PC-9 (cell line): ENCODE results near the gene RNF114. TPM values are rescaled to one million over a fixed set of nuclear protein-coding genes. Genes with fewer than 3 reads are reported as not detected.
"Not testable (repeated sequence)": the region's sequence is repeated elsewhere in the genome, so short reads cannot be mapped to it uniquely, and the experiment has no call there.

Experiments
- BruUV-seq: library from RNA; stranded (reverse); fragments of 400-500 nt; replicated peaks from 2 replicates; lab custom pipeline; 2021; lab: Mats Ljungman, UMichigan
- CTCF ChIA-PET: fragments of 300-600 bp; sonication (Branson Sonifier 250); formaldehyde crosslinking; loops from one replicate; lab custom pipeline; 2022; ENCODE audit warnings: antibody characterized with exemption; lab: Charles Lee
- POLR2A ChIA-PET: fragments of 300-600 bp; sonication (Branson Sonifier 250); formaldehyde crosslinking; loops from one replicate; lab custom pipeline; 2022; ENCODE audit warnings: antibody characterized with exemption; ENCODE audit not compliant: unreplicated experiment; lab: Charles Lee
- DNase-seq, 2 experiments: peaks; one replicate each; pipeline versions ENCODE4 v3.0.0 to v3.0.0-alpha.2; 2015 to 2022; ENCODE audit warnings: mixed read lengths in 1 of 2
- H2AFZ ChIP-seq: fragments of 200-600 bp; sonication (generic); 2 replicates; pipeline ENCODE4 v1.8.1; 2017; ENCODE audit warnings: antibody characterized with exemption
- H3F3A ChIP-seq: fragments of 200-600 bp; sonication (generic); 2 replicates; pipeline ENCODE4 v1.8.1; 2017; ENCODE audit warnings: antibody characterized with exemption, mild to moderate bottlenecking, low read depth; ENCODE audit not compliant: insufficient read depth
- H3K27ac ChIP-seq: fragments of 200-600 bp; sonication (generic); 2 replicates; pipeline ENCODE4 v1.6.1; 2016; ENCODE audit warnings: mixed run types
- H3K27me3 ChIP-seq: fragments of 200-600 bp; sonication (generic); 2 replicates; pipeline ENCODE4 v1.6.1; 2016; ENCODE audit warnings: low read depth, mixed run types; ENCODE audit not compliant: insufficient read depth
- H3K36me3 ChIP-seq: fragments of 200-600 bp; sonication (generic); 2 replicates; pipeline ENCODE4 v1.6.1; 2016; ENCODE audit warnings: low read depth, mixed run types
- H3K4me1 ChIP-seq: fragments of 200-600 bp; sonication (generic); replicated peaks from 2 replicates; pipeline ENCODE4 v1.6.1; 2016; ENCODE audit warnings: mixed run types; ENCODE audit not compliant: insufficient read depth
- H3K4me2 ChIP-seq: fragments of 200-600 bp; sonication (generic); 2 replicates; pipeline ENCODE4 v1.6.1; 2017; ENCODE audit warnings: mixed run types
- H3K4me3 ChIP-seq: fragments of 200-600 bp; sonication (generic); 2 replicates; pipeline ENCODE4 v1.6.1; 2016; ENCODE audit warnings: mixed run types
- H3K79me2 ChIP-seq: fragments of 200-600 bp; sonication (generic); 2 replicates; pipeline ENCODE4 v1.6.1; 2017; ENCODE audit warnings: low read depth, mixed run types
- H3K9me2 ChIP-seq: fragments of 200-600 bp; sonication (generic); 2 replicates; pipeline ENCODE4 v1.8.1; 2017; ENCODE audit warnings: mild to moderate bottlenecking; ENCODE audit not compliant: insufficient read depth
- H3K9me3 ChIP-seq: fragments of 200-600 bp; sonication (generic); 2 replicates; pipeline ENCODE4 v1.8.1; 2016; ENCODE audit warnings: low read depth; ENCODE audit not compliant: insufficient read depth
- H4K20me1 ChIP-seq: fragments of 200-600 bp; sonication (generic); 2 replicates; pipeline ENCODE4 v1.8.1; 2017; ENCODE audit not compliant: insufficient read depth
- EZH2 ChIP-seq: fragments of 200-600 bp; sonication (generic); IDR thresholded peaks from 2 replicates; pipeline ENCODE4 v1.8.0; 2017; ENCODE audit warnings: antibody characterized with exemption, low read depth
- intact Hi-C: fragments of 100-400 bp; cut with micrococcal nuclease; formaldehyde crosslinking; loops from one replicate; pipeline ENCODE4 v1.10.0; 2022; ENCODE audit not compliant: unreplicated experiment
- total RNA-seq: library from RNA; stranded (reverse); gene quantifications from 2 replicates; pipeline ENCODE4 v1.2.3, GENCODE V29; 2021
- TF ChIP-seq, protein P1 (sequence below): fragments of 200-600 bp; sonication (generic); conservative IDR thresholded peaks from 2 replicates; pipeline ENCODE4 v1.6.1; 2017; ENCODE audit warnings: mixed run types, antibody characterized with exemption, mild to moderate bottlenecking, moderate library complexity

Gene RNF114
- total RNA-seq, 1 experiment from 2014 or later, result 92.5 TPM

DNA sequence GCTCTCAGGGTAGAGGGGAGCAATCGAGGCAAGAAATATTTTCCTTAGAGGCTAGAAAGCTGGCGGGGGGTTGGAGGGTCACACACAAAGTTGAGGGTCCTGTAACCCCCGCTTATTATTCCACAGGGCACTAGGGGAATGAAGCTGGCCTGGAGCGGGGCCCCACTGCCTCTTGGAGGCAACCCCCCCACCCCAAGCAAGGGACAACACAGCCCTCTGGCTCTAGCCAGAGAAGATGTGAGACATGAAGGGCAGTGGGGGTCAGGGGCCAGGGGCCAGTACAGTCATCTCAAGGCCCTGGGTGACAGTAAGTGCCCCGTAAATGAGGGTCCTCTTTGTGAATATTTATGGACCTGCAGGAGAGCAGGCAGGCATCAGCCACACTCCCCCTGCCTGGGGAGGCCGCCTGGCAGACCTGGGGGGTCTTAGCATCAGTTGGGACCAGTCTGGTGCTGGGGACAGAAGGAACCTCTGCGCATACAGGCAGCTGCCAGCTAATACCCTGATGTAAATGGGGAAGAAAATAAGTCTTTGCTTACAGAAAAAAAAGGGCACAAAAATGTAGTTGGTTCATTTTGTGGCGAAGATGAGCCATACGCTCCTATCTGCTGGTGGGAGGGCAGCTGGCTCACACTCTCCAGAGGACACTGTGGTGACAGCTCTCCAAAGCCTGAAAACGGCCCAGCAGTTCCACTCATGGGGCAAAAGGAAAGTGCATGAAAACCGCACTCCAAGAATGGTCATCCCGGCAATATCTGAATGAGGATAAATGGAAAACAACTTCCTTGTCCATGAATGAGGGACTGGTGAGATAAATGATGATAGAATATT lies 42.7 kb upstream of the RNF114 start:
- Histone ChIP-seq H4K20me1 (no peaks in the 10 kb centered on the region), H3K27ac (no peak overlapping the region), H3K4me1 (peaks cover 26% of the 10 kb centered on the region), H3F3A (peaks cover 15% of the 10 kb centered on the region; the same call in 1 of the 2 replicates), H3K9me2 (no peaks in the 10 kb centered on the region), H3K4me2 (no peak overlapping the region), H3K79me2 (no peaks in the 10 kb centered on the region), H3K36me3 (no peaks in the 10 kb centered on the region), H3K9me3 (no peaks in the 10 kb centered on the region), H2AFZ (no peak overlapping the region), H3K27me3 (no peaks in the 10 kb centered on the region), H3K4me3 (no peak overlapping the region)
- TF ChIP-seq EZH2, result no peak
- TF ChIP-seq, protein P1, sequence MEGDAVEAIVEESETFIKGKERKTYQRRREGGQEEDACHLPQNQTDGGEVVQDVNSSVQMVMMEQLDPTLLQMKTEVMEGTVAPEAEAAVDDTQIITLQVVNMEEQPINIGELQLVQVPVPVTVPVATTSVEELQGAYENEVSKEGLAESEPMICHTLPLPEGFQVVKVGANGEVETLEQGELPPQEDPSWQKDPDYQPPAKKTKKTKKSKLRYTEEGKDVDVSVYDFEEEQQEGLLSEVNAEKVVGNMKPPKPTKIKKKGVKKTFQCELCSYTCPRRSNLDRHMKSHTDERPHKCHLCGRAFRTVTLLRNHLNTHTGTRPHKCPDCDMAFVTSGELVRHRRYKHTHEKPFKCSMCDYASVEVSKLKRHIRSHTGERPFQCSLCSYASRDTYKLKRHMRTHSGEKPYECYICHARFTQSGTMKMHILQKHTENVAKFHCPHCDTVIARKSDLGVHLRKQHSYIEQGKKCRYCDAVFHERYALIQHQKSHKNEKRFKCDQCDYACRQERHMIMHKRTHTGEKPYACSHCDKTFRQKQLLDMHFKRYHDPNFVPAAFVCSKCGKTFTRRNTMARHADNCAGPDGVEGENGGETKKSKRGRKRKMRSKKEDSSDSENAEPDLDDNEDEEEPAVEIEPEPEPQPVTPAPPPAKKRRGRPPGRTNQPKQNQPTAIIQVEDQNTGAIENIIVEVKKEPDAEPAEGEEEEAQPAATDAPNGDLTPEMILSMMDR, result no peak
- no TSS peak for BruUV-seq
- POLR2A ChIA-PET, result interaction anchor here (0.6 kb wide), 1 partner anchor 36 kb away, joined by 5 read pairs; no protein-coding TSS in a partner anchor
- CTCF ChIA-PET, result interaction anchor here (0.6 kb wide), 3 partner anchors 24 to 222 kb away, joined by 3 to 8 read pairs (median 4); no protein-coding TSS in a partner anchor
- intact Hi-C loops, result no loop called here
- DNase-seq, result no peak

DNA sequence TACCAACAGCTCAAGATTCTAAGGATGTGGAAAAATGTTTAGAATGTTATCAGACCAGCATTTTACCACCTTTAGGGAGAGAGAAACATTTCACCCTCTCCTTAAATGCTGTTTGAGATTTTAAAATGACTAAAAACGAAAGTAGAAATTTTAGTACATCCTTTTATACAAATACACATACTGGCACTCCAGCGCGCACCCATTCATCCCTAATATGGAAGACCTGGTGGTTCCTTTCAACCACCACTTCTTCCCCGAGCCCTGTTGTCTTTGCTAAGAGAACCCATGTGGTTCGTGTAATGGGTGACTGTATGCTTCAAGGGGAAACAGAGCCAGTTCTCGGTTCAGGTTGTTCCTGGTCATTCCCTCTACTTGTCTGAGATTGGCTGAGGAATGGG lies 42.1 kb upstream of the RNF114 start:
- Histone ChIP-seq H3K79me2 (no peaks in the 10 kb centered on the region), H3K9me3 (no peaks in the 10 kb centered on the region), H3K27ac (no peak overlapping the region), H3F3A (peaks cover 9% of the 10 kb centered on the region; the same call in 1 of the 2 replicates), H3K36me3 (no peaks in the 10 kb centered on the region), H2AFZ (no peak overlapping the region), H3K27me3 (no peaks in the 10 kb centered on the region), H3K9me2 (no peaks in the 10 kb centered on the region), H3K4me1 (peaks cover 20% of the 10 kb centered on the region), H3K4me3 (no peak overlapping the region), H3K4me2 (no peak overlapping the region), H4K20me1 (no peaks in the 10 kb centered on the region)
- CTCF ChIA-PET, result interaction anchor here (0.6 kb wide), 1 partner anchor 209 kb away, joined by 8 read pairs; no protein-coding TSS in a partner anchor
- no TSS peak for BruUV-seq
- POLR2A ChIA-PET, result no interaction called here
- intact Hi-C loops, result no loop called here
- no peak for TF ChIP-seq EZH2
- TF ChIP-seq, protein P1, result no peak
- no peak for DNase-seq

DNA sequence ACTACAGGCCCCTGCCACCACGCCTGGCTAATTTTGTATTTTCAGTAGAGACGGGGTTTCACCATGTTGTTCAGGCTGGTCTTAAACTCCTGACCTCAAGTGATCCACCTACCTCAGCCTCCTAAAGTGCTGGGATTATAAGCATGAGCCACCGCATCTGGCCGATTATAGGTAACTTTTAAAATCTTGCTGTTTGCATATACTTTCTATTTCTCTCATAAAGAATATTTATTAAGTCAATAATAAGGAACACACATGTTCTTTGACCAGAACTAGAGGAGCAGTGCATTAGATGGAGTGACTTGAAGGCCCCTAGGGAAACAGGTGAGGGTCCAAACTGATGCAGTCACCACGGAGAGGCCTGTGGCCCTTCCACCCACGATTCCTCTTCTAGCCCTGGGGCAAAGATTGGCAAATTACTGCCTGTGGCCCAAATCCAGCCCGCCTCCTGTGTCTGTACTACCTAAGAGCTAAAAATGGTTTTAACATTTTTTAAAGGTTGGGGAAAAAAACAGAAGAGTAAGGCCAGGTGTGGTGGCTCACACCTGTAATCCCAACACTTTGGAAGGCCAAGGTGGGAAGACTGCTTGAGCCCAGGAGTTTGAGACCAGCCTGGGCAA lies 40.6 kb upstream of the RNF114 start:
- Histone ChIP-seq H3F3A (peaks cover 12% of the 10 kb centered on the region; the same call in 1 of the 2 replicates), H3K4me1 (peaks cover 11% of the 10 kb centered on the region; the same call in 1 of the 2 replicates)
- H3K27ac ChIP-seq, H3K36me3 ChIP-seq, H3K79me2 ChIP-seq, H3K9me3 ChIP-seq, BruUV-seq, CTCF ChIA-PET, intact Hi-C loops, H3K27me3 ChIP-seq, H3K4me3 ChIP-seq, H4K20me1 ChIP-seq, POLR2A ChIA-PET, DNase-seq, H3K9me2 ChIP-seq, H2AFZ ChIP-seq, H3K4me2 ChIP-seq: not testable (repeated sequence)
